Activated gamma-delta T cell (primary cell): ENCODE measurements around the gene SLC35A1.

Experiments
- DNase-seq: peaks from one replicate; lab custom pipeline; 2025; lab: John Stamatoyannopoulos, UW

The SLC35A1 gene

DNA sequence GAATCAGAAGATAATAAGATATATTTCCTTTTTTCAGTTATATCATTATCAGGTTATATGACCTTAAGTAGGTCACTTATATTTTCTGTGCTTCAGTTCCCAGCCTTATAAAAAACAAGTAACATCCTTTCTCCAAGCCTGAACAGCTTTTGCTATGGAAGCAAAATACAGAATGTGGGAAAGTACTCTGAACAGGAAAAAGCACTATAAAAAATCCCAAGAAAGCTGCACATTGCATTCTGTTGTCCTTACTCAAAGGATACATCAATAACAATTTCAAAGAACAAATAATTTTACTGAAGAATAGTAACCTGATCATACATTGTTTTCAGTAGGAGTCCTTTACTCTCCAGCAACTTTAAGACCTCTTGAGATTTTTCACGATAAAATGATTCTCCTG is 56.4 kb downstream of the SLC35A1 start:
- DNase-seq = no peak

DNA sequence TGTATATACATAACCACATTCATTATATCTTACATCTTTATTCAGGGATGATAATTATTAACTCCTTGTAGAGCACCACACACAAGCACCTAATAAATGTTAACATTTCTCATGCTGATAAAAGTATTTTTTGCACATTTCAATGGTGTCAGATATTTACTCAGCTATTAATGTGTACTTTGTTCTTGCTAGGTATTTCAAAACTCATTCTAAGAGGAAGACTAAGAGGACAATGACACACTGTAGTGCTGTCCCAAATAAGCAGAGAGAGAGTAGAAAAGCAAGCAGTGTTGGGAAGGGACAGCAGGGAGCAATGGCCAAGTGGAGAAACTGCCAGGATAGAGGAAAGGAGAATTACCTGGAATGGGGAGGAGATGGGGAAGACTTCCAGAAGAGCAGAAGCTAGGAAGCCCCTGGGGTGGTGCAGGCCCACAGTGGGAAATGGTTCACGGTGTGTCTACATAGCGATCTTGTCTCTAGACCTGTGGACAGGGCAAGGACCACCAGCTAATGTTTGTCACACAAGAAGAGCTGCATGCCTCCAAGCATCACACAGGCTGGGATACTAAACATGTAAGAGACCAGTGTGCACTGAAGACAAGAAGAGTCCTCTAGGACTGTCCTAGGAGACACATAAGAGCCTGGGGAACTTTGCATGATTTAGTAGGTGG is 61.7 kb downstream of the SLC35A1 start:
- DNase-seq = no peak

GRCh38 chr6:87538510-87539260 is 65.9 kb downstream of the SLC35A1 start:
- no peak for DNase-seq

DNA sequence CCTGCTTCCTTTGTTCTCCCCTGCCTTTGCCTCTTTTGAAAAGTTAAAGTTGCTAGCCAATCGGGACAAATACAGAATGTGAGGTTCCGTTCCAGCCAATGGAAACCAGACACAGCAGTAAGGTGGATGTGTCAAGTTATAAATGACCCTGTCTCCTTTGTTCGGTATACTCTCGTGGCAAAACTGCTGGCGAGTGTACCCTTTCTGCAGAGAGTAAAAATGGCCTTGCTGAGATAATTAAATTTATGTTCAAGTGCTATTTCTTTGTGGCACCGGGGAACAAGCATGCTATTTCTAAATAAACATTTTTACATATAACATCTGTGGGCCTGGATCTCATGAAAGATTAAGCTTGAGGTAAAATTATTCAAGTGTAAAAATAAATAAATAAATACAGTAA is 66.8 kb downstream of the SLC35A1 start:
- no peak for DNase-seq

GRCh38 chr6:87540539-87540938 is 67.8 kb downstream of the SLC35A1 start:
- DNase-seq = no peak

GRCh38 chr6:87541041-87541440 is 68.3 kb downstream of the SLC35A1 start:
- DNase-seq = no peak

DNA sequence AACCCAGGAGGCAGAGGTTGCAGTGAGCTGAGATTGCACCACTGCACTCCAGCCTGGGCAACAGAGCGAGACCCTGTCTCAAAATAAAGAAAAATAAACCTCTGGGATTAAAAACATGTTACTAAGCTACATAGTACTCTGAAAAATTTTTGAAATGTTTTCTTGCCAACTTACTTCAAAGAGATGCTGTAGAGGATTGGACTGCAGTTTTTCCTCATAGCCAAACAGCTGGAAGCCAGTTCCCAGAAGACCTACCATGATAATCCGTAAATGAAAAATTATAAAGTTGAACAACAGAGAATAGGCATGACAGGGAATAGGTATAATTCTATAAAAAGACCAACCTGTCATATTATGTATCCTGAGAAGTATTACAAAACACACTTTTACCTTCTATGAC is 69.0 kb downstream of the SLC35A1 start:
- DNase-seq = no peak

- no peak for DNase-seq
These were observed 71.1 kb downstream of the SLC35A1 start for GRCh38 chr6:87543696-87544473.

DNA sequence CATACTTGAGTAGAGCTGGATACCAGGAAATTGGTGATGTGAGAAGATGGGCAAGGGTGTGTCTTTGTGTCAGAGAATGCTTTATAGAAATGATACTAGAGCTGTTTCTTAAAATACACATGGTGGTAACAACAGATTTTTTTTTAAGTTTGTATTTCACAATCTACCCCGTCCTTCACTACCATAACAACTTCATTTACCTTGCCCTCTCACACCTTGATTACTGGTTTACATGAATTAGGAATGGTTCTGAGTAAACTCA is 71.6 kb downstream of the SLC35A1 start:
- no peak for DNase-seq

DNA sequence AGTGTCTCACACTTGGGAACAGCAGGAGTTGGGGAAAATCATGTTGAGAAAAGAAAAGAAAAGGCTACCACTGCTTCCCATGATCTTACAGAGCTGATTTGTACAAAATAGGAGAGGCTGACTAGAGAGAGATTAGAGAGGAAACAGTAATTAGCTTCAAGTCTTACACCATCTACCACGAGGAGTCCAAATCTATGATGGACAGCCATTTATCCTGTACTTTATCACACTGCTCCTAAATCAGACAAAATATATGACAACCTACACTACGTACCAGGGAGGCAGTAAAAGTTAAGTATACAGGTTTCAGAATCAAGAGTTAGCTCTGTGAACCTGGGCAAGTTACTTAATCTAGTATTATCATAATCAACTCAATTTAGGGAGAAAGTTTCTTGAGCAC is 79.0 kb downstream of the SLC35A1 start:
- DNase-seq = no peak

DNA sequence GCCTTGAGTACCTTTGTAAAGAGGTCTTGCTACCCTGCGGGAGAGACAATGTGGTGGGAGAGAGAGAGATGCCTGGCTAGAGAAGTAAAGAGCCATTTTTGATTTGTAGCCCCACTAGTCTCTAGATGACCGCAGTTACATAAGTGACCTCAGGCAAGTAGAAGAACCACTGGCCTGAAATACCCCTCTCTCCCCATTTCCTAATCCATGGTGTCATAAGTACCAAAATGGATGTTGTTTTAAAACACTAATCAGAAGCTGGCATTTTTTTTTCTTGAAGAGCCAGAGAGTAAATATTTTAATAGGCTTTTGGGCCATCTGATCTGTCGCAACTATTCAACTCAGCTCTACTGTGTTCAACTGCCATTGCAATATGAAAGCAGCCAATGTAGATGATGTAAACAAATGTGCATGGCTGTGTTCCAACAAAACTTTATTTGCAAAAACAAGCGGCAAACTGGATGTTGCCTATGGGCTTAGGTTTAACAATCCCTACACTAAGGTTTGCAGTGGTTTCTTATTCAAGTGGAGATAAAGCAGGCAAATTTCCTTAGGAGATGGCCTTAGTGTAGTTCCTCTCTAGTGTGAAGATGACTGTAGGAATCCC is 80.5 kb downstream of the SLC35A1 start:
- no peak for DNase-seq

GRCh38 chr6:87555506-87555905 is 82.7 kb downstream of the SLC35A1 start:
- DNase-seq = no peak

GRCh38 chr6:87558446-87558845 is 85.7 kb downstream of the SLC35A1 start:
- DNase-seq = no peak

- DNase-seq = no peak
These were observed 88.2 kb downstream of the SLC35A1 start for GRCh38 chr6:87561017-87561416.
